Testis (tissue), 3 donors: ENCODE results near the gene CDPF1. TPM values are rescaled to one million over a fixed set of nuclear protein-coding genes. Genes with fewer than 3 reads are reported as not detected.
A peak's percentile ranks its signal among the peaks of the same experiment; 100 is the strongest.

Source experiments
- DNase-seq: peaks from one replicate; pipeline ENCODE4 v3.0.0-alpha.2; 2019
- H3K27ac ChIP-seq, 2 donors: fragments of 200-600 bp; sonication (generic); one replicate each; pipeline ENCODE4 v1.5.1; 2019
- H3K27me3 ChIP-seq: fragments of 200-600 bp; sonication (generic); one replicate; pipeline ENCODE4 v1.5.1; 2019
- H3K36me3 ChIP-seq: fragments of 200-600 bp; sonication (generic); one replicate; pipeline ENCODE4 v1.5.1; 2017; ENCODE audit warnings: low read depth; ENCODE audit errors: missing control alignments
- H3K4me1 ChIP-seq: fragments of 200-600 bp; sonication (generic); one replicate; pipeline ENCODE4 v1.5.1; 2019
- H3K4me3 ChIP-seq, 2 donors: fragments of 200-600 bp; sonication (generic); one replicate each; pipeline ENCODE4 v1.5.1; 2017 to 2019
- H3K9me3 ChIP-seq: fragments of 200-600 bp; sonication (generic); one replicate; pipeline ENCODE4 v1.5.1; 2017
- POLR2A ChIP-seq: fragments of 450-650 bp; IDR thresholded peaks from one replicate; pipeline ENCODE4 v1.6.1; 2017; ENCODE audit warnings: antibody characterized with exemption, mild to moderate bottlenecking, moderate library complexity
- WGBS, 2 donors: methylation state at CpG; one replicate each; pipeline ENCODE4 v1.1.5; 2018; 5-methylcytosine and 5-hydroxymethylcytosine counted together
- intact Hi-C: fragments of 100-400 bp; cut with DNase I; formaldehyde crosslinking; loops from one replicate; pipeline ENCODE4 v1.15.1; 2023; ENCODE audit warnings: low total_unique reads
- polyA plus RNA-seq: library from polyadenylated mRNA; stranded (reverse); fragments of 350-450 nt; fragmentation: Illumina TruSeq; extraction: RNeasy Lipid Tissue Mini Kit (QIAGEN cat#74804); gene quantifications from one replicate; pipeline ENCODE4 v1.2.3, GENCODE V29; 2014; ENCODE audit warnings: low read depth, low replicate concordance; ENCODE audit not compliant: insufficient read depth
- total RNA-seq, 2 donors: library from RNA; depleted of rRNA; stranded (reverse); fragments of >200 nt; gene quantifications; one replicate each; pipeline ENCODE4 v1.2.3, GENCODE V29; 2016
- TF ChIP-seq, protein P1 (sequence below), 3 experiments: fragments of 450-650 bp in 2 of 3; fragments of 200-600 bp in 1 of 3; sonication (generic) in 1 of 3; IDR thresholded peaks; one replicate each; pipeline ENCODE4 v1.5.1; 2016 to 2019; ENCODE audit warnings: antibody characterized with exemption in 3 of 3, mild to moderate bottlenecking in 2 of 3, moderate library complexity in 1 of 3

Gene CDPF1
- total and polyA plus RNA-seq, 3 donors from 2014 or later: 6.0 to 12.2 (median 11.0) TPM

DNA sequence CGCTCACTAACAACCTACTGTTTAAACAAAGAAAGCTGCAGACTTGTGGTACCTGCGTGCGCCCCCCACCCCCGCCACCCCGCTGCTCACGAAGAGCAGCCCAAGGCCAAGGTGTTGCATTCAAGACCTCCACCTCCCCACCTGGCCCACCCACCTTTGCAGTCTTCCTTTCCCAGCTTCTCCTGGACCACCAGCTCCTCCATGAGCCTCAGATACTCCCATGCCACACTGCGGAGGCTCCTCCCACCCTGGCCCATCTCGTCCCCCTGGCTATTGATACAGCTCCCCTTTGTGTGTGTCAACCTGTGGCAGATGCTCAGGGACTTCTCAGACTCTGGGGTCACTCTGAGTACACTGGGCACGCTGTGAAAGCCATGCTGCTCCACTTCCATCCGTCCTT, 3.9 kb downstream of the CDPF1 start:
- Histone ChIP-seq H3K36me3 (no peaks in the 10 kb centered on the region), H3K4me1 (peaks cover 42% of the 10 kb centered on the region), H3K9me3 (no peaks in the 10 kb centered on the region), H3K4me3 (no peak overlapping the region), H3K27ac (no peak overlapping the region), H3K27me3 (no peaks in the 10 kb centered on the region)
- no peak for TF ChIP-seq POLR2A
- TF ChIP-seq, protein P1, sequence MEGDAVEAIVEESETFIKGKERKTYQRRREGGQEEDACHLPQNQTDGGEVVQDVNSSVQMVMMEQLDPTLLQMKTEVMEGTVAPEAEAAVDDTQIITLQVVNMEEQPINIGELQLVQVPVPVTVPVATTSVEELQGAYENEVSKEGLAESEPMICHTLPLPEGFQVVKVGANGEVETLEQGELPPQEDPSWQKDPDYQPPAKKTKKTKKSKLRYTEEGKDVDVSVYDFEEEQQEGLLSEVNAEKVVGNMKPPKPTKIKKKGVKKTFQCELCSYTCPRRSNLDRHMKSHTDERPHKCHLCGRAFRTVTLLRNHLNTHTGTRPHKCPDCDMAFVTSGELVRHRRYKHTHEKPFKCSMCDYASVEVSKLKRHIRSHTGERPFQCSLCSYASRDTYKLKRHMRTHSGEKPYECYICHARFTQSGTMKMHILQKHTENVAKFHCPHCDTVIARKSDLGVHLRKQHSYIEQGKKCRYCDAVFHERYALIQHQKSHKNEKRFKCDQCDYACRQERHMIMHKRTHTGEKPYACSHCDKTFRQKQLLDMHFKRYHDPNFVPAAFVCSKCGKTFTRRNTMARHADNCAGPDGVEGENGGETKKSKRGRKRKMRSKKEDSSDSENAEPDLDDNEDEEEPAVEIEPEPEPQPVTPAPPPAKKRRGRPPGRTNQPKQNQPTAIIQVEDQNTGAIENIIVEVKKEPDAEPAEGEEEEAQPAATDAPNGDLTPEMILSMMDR (IDR thresholded peaks at IDR 0.05): no peak
- intact Hi-C loops: no loop called here
- 92% methylated on average over 9 to 10 of the region's 10 CpGs for WGBS, 2 donors
- DNase-seq: no peak

DNA sequence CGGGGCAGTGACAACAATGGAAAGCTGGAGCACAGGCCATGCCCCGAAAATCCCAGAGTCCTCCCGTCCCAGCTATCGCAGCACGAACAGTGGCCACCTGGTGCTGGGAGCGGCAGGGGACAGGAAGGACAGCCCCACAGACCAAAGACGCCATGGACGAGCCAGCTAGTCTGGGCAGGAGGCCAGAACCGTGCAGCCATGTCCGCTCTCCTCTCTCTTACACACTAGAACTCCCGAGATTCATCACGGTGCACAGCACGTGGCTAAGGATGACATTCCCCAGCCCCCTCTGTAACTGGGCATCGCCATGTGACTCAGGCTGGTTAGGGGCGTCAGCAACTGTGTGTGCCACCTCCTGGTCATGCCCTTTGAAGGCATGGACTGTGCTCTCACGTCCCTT, 4.6 kb downstream of the CDPF1 start:
- Histone ChIP-seq H3K36me3 (no peaks in the 10 kb centered on the region), H3K9me3 (no peaks in the 10 kb centered on the region), H3K4me1 (peaks cover 37% of the 10 kb centered on the region), H3K27me3 (no peaks in the 10 kb centered on the region), H3K27ac (peak overlapping the region in 1 of 2 donors; percentile 43), H3K4me3 (no peak overlapping the region)
- no peak for DNase-seq
- WGBS, 2 donors: 60 to 72% methylated on average over 16 of the region's 16 CpGs
- TF ChIP-seq, protein P1 (IDR thresholded peaks at IDR 0.05): no peak
- TF ChIP-seq POLR2A: no peak
- intact Hi-C loops: no loop called here

DNA sequence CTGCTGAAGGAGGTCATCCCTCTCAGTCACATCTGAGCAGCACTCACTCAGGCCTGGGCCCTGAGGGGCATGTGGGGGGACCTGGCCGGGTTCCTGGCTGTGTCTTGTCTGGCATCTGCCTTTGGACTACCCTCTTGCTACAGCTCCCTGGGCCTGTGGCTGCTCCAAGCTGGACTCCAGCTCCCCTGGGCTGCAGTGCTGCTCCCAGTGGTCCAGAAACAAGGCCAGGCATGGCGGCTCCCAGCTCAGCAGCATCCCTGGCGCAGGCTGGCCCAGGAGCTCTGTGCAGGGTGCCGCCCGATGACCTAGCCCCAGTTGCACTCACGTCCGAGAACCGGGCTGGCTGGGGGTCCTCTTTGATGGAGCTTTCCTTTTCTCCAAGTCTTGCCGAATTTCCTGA, 5.3 kb downstream of the CDPF1 start:
- TF ChIP-seq, protein P1 (IDR thresholded peaks at IDR 0.05): no peak
- TF ChIP-seq POLR2A: no peak
- Histone ChIP-seq H3K4me1 (peaks cover 37% of the 10 kb centered on the region), H3K4me3 (no peak overlapping the region), H3K36me3 (no peaks in the 10 kb centered on the region), H3K27ac (peak overlapping the region; percentile 7 to 9), H3K9me3 (no peaks in the 10 kb centered on the region), H3K27me3 (no peaks in the 10 kb centered on the region)
- WGBS, 2 donors: 63 to 88% methylated on average over 8 to 9 of the region's 9 CpGs
- intact Hi-C loops: no loop called here
- DNase-seq: no peak

GRCh38 chr22:46242076-46242475, 8.0 kb downstream of the CDPF1 start:
- Histone ChIP-seq H3K9me3 (no peaks in the 10 kb centered on the region), H3K27me3 (no peaks in the 10 kb centered on the region), H3K4me1 (peaks cover 31% of the 10 kb centered on the region), H3K27ac (no peak overlapping the region), H3K36me3 (no peaks in the 10 kb centered on the region), H3K4me3 (no peak overlapping the region)
- intact Hi-C loops: no loop called here
- DNase-seq: no peak
- TF ChIP-seq POLR2A: no peak
- TF ChIP-seq, protein P1 (IDR thresholded peaks at IDR 0.05): no peak
- 56% methylated on average over 10 of the region's 10 CpGs for WGBS, 2 donors

DNA sequence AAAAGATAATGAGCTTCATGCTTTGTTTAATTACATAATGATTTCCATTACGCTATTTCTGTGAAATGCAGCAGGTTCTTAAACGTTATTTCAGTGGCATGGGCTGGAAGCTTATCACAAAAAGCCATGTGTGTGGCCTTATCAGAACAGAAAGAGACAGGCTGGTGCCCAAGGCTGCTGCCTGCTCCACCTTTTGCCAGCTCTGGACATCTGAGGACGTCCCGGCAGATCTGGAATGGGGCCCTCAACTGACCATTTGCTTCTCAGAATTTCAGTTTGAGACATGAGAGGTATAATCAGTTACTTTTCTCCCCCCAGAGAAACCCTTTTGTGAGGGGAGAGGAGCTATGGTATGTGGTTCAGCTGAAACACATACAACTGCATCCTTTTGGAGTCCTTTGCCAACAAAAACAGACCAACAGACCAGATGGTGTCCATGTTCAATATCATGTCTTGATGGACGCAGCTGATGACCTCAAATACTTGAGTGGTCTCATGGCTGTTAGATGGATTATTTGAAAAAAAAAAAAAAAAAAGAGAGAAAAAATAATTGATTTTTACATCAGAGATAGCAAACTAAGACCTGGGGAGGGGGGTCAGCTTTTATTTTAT, 8.6 kb downstream of the CDPF1 start:
- Histone ChIP-seq H3K9me3 (no peaks in the 10 kb centered on the region), H3K4me1 (peaks cover 31% of the 10 kb centered on the region), H3K27me3 (no peaks in the 10 kb centered on the region), H3K4me3 (no peak overlapping the region), H3K27ac (no peak overlapping the region), H3K36me3 (no peaks in the 10 kb centered on the region)
- TF ChIP-seq, protein P1 (IDR thresholded peaks at IDR 0.05): no peak
- TF ChIP-seq POLR2A: no peak
- intact Hi-C loops: no loop called here
- DNase-seq: peak; percentile 55
- 46 to 51% methylated on average over 5 of the region's 5 CpGs for WGBS, 2 donors
